ENCODE data around the gene DDX6. TPM values are rescaled to one million over a fixed set of nuclear protein-coding genes. Genes with fewer than 3 reads are reported as not detected.
"Not testable (repeated sequence)": the region's sequence is repeated elsewhere in the genome, so short reads cannot be mapped to it uniquely, and the experiment has no call there.

Gene DDX6
- total RNA-seq, 4 donors from 2014 or later = 65.0 to 95.7 (median 93.0) TPM

DNA sequence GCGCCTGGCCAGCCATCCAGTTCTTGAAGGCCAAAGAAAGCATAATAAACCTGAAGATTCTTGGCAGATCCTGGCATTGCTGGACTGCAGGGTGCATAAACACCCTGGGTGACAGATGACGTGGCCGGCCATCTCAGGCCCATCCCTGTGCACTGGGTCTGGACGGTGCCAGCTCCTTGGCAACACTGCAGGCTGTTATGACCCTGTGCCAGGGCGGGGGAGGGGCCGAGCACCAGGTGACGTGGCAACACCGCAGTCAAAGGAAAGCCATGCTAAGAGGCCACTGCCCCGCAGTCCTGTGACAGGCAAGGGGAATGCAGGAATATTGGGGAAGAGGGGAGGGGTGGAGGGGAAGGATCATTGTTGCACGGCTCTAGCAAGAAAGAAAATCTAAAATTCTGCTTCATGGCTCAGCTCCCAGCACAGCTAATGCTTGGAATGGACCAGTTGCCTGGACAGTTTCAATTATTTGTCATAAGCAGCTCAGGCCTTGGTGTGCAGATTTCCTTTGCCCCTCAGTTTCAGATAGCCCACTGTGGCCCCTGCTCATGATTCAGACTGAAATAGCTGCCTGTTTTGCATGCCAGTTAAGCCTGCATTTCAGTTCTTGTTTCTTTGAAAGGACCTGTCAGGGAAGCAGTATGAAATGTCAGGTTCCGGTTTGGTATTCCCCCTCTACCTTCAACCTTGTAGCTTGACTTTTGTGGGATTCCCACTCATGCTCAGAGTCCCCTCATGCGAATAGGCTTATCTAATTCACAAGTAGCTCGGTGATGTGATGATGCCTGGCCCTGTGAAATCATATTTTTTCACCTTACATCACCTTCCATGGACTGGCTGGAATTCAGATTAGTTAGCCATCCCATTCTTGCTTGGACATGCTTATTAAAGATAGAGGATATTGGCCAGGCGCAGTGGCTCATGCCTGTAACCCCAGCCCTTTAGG, 29.7 kb upstream of the DDX6 start:
- no peaks in the 10 kb centered on the region for H3K36me3 ChIP-seq
- peak; percentile 72 to 90 (median 88) for DNase-seq
- peak overlapping the region; percentile 40 to 82 (median 56) for H3K27ac ChIP-seq
- no peaks in the 10 kb centered on the region for H3K27me3 ChIP-seq
- no peaks in the 10 kb centered on the region for H3K9me3 ChIP-seq
- no peak overlapping the region for H3K4me3 ChIP-seq
- TF ChIP-seq, protein P1, sequence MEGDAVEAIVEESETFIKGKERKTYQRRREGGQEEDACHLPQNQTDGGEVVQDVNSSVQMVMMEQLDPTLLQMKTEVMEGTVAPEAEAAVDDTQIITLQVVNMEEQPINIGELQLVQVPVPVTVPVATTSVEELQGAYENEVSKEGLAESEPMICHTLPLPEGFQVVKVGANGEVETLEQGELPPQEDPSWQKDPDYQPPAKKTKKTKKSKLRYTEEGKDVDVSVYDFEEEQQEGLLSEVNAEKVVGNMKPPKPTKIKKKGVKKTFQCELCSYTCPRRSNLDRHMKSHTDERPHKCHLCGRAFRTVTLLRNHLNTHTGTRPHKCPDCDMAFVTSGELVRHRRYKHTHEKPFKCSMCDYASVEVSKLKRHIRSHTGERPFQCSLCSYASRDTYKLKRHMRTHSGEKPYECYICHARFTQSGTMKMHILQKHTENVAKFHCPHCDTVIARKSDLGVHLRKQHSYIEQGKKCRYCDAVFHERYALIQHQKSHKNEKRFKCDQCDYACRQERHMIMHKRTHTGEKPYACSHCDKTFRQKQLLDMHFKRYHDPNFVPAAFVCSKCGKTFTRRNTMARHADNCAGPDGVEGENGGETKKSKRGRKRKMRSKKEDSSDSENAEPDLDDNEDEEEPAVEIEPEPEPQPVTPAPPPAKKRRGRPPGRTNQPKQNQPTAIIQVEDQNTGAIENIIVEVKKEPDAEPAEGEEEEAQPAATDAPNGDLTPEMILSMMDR (IDR thresholded peaks at IDR 0.05) = no peak
- no peak for TF ChIP-seq POLR2A (IDR thresholded peaks at IDR 0.05)
- H3K4me1 ChIP-seq = peaks cover 0 to 12% (median 4%) of the 10 kb centered on the region in 4 donors

DNA sequence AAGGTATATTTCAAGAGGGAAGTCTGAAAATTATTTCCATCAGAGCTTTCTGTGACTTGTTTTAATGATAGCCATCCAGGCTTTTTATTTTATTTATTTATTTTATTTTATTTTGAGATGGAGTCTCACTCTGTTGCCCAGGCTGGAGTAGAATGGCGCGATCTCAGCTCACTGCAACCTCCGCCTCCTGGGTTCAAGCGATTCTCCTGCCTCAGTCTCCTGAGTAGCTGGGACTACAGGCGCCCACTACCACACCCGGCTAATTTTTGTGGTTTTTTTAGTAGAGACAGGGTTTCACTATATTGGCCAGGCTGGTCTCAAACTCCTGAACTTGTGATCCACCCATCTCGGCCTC, 29.0 kb upstream of the DDX6 start:
- not testable (repeated sequence) for H3K36me3 ChIP-seq, H3K27me3 ChIP-seq, H3K4me3 ChIP-seq, DNase-seq, H3K9me3 ChIP-seq
- H3K4me1 ChIP-seq = peaks cover 0 to 12% (median 4%) of the 10 kb centered on the region in 4 donors
- H3K27ac ChIP-seq = peak overlapping the region; percentile 40 to 82 (median 56)

DNA sequence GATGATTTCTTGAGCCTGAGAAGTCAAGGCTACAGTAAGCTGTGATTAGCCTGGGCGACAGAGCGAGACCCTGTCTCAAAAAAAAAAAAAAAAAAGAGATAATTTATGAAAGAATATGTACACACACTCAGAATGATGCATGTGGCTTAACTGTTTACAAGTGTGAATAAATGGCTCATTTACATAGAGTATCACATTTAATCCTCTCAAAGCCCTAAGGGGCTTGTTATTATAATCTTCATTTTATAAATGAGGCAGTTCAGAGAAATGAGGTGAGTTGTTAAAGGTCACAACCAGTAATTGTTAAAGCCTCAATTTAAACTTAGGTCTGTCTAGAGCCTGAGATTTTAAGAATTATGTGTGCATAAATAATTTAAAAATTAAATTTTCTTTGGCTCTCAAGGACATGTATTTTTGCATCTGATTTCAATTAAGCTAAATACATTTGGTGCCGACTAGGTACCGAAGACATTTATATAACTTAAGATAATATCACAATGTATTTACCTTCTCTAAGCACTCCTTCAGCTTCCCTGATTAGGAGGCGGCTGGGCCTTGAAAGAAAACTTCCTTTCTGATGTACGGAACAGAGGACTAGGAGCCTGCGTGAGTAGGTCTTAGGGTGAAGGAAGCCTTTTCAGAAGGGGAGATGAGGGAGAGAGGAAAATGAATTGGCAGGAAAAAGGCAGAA, 28.5 kb upstream of the DDX6 start:
- H3K4me1 ChIP-seq = peaks cover 0 to 12% (median 4%) of the 10 kb centered on the region in 4 donors
- no peak for TF ChIP-seq POLR2A (IDR thresholded peaks at IDR 0.05)
- TF ChIP-seq, protein P1 (IDR thresholded peaks at IDR 0.05) = no peak
- no peaks in the 10 kb centered on the region for H3K9me3 ChIP-seq
- DNase-seq = no peak
- H3K36me3 ChIP-seq = no peaks in the 10 kb centered on the region
- peak overlapping the region in 3 of 4 donors; percentile 40 to 82 (median 57) for H3K27ac ChIP-seq
- H3K4me3 ChIP-seq = no peak overlapping the region
- no peaks in the 10 kb centered on the region for H3K27me3 ChIP-seq

DNA sequence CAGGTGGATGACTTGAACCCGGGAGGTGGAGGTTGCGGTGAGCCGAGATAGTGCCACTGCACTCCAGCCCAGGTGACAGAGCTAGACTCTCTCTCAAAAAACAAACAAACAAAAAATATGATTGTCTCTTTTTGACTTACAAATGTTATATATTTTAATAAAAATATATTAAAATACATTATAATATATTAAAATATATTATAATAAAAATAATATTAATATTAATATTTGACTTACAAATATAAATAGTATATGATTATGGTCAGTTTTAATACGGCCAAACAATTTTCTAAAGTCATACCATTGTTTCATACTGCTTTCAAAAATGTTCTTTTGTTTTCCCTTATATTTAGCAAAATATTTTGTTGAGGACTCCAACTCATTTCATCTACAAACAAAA, 27.2 kb upstream of the DDX6 start:
- Histone ChIP-seq H3K36me3 (no peaks in the 10 kb centered on the region), H3K9me3 (no peaks in the 10 kb centered on the region), H3K4me1 (peaks cover 0 to 11% (median 4%) of the 10 kb centered on the region in 4 donors), H3K27ac (no peak overlapping the region), H3K4me3 (no peak overlapping the region), H3K27me3 (no peaks in the 10 kb centered on the region)
- TF ChIP-seq POLR2A (IDR thresholded peaks at IDR 0.05) = no peak
- TF ChIP-seq, protein P1 (IDR thresholded peaks at IDR 0.05) = no peak
- no peak for DNase-seq

DNA sequence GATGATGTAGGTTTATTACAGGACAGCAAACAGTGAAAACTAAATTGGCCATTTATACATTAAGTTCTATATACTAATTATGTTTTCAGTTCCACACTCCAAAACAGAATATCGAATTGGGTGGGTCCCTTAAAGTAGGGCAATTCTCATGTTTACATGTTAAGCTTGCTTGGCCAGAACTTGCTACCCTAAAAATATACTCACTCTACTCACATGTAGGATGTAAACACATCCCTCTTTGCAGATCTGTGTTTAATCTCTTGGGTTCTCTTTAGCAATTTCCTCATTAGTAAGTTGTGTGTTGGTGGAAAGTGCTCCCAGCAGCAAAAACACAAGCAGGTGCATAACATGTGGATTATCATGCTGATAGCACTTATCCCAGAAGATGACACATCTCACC, 22.6 kb upstream of the DDX6 start:
- Histone ChIP-seq H3K4me3 (no peak overlapping the region), H3K9me3 (no peaks in the 10 kb centered on the region), H3K27me3 (no peaks in the 10 kb centered on the region), H3K27ac (peak overlapping the region in 1 of 4 donors; percentile 17), H3K36me3 (no peaks in the 10 kb centered on the region), H3K4me1 (no peaks in the 10 kb centered on the region)
- TF ChIP-seq, protein P1 (IDR thresholded peaks at IDR 0.05) = no peak
- TF ChIP-seq POLR2A (IDR thresholded peaks at IDR 0.05) = no peak
- DNase-seq = no peak

DNA sequence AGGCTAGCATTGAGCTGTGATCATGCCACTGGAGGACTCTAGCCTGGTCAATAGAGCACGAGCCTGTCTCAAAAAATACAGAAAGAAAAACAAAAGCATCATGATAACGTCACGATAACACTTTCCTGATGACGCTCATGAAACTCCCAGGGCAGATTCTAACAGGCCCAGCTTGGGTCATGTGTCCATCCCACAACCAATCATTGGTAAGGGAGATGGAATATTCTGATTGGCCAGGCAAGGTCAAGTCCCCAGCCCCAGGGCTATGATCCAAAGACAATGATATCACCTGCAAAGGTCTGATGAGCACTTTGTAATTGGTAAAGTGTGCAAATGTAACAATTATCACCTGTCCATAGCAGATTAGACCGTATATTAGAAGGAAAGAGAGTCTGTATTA, 21.5 kb upstream of the DDX6 start:
- H3K4me1 ChIP-seq = no peaks in the 10 kb centered on the region
- no peak for DNase-seq

More for the DNA sequence above, 21.5 kb upstream of the DDX6 start:
- Histone ChIP-seq H3K9me3 (no peaks in the 10 kb centered on the region), H3K27ac (peak overlapping the region in 1 of 4 donors; percentile 17), H3K36me3 (no peaks in the 10 kb centered on the region), H3K27me3 (no peaks in the 10 kb centered on the region), H3K4me3 (no peak overlapping the region)
- TF ChIP-seq, protein P1 (IDR thresholded peaks at IDR 0.05) = no peak
- TF ChIP-seq POLR2A (IDR thresholded peaks at IDR 0.05) = no peak
